HEK293 (cell line): ENCODE data around the gene ERI3.

Experiments
- CTCF ChIA-PET: fragments of 350-600 bp; formaldehyde crosslinking; extraction: SDS; loops from one replicate; lab custom pipeline; 2021; ENCODE audit warnings: antibody characterized with exemption; lab: Yijun Ruan, JAX
- POLR2A ChIA-PET: fragments of 300-600 bp; formaldehyde crosslinking; extraction: SDS; loops from one replicate; lab custom pipeline; 2020; ENCODE audit warnings: antibody characterized with exemption, inconsistent platforms; lab: Yijun Ruan, JAX
- H3K27ac ChIP-seq: fragments of 200-500 bp; sonication (Bioruptor generic); 2 replicates; pipeline ENCODE4 v1.5.1; 2014; ENCODE audit warnings: low read depth, low read length, control low read depth, inconsistent platforms; ENCODE audit errors: extremely low read depth
- H3K36me3 ChIP-seq, 2 experiments: fragments of 200-500 bp in 1 of 2; sonication (Bioruptor generic) in 1 of 2; 1 replicate in 1 of 2; 2 replicates in 1 of 2; pipeline ENCODE4 v1.5.1; 2014 to 2017; ENCODE audit warnings: inconsistent platforms in 2 of 2, low read length in 2 of 2; ENCODE audit not compliant: control insufficient read depth in 2 of 2, insufficient read depth in 1 of 2
- H3K4me1 ChIP-seq: fragments of 200-500 bp; sonication (Bioruptor generic); 2 replicates; pipeline ENCODE4 v1.5.1; 2014; ENCODE audit warnings: mild to moderate bottlenecking, low read length, inconsistent platforms; ENCODE audit not compliant: control insufficient read depth, insufficient read depth
- H3K4me3 ChIP-seq: 2 replicates; pipeline ENCODE4 v1.5.1; 2011; ENCODE audit warnings: low read depth, mild to moderate bottlenecking, control low read depth, low read length, moderate library complexity
- H3K9me3 ChIP-seq: fragments of 200-500 bp; sonication (Bioruptor generic); 2 replicates; pipeline ENCODE4 v1.5.1; 2014; ENCODE audit warnings: low read depth, low read length, inconsistent platforms; ENCODE audit not compliant: control insufficient read depth, insufficient read depth
- HOXC10 ChIP-seq: sonication (generic); formaldehyde crosslinking; IDR thresholded peaks from 2 replicates; pipeline ENCODE4 v1.8.1; 2023; ENCODE audit warnings: mild to moderate bottlenecking, missing genetic modification reagents
- KLF16 ChIP-seq: fragments of 450-650 bp; formaldehyde crosslinking; IDR thresholded peaks from 2 replicates; pipeline ENCODE4 v1.5.1; 2017; ENCODE audit warnings: missing biosample characterization, missing genetic modification characterization
- KLF9 ChIP-seq: fragments of 450-650 bp; formaldehyde crosslinking; IDR thresholded peaks from 2 replicates; pipeline ENCODE4 v1.5.1; 2016; ENCODE audit warnings: missing biosample characterization, missing genetic modification characterization, low read depth
- MYNN ChIP-seq: fragments of 450-650 bp; formaldehyde crosslinking; IDR thresholded peaks from 2 replicates; pipeline ENCODE4 v1.5.1; 2016; ENCODE audit warnings: missing biosample characterization, missing genetic modification characterization, borderline replicate concordance
- OSR2 ChIP-seq: fragments of 450-650 bp; formaldehyde crosslinking; IDR thresholded peaks from 2 replicates; pipeline ENCODE4 v1.5.1; 2016; ENCODE audit warnings: missing biosample characterization, missing genetic modification characterization
- PRDM1 ChIP-seq: fragments of 450-650 bp; formaldehyde crosslinking; IDR thresholded peaks from 2 replicates; pipeline ENCODE4; 2016; ENCODE audit warnings: missing biosample characterization, missing genetic modification characterization
- WT1 ChIP-seq: fragments of 450-650 bp; formaldehyde crosslinking; IDR thresholded peaks from 2 replicates; pipeline ENCODE4 v1.5.1; 2016; ENCODE audit warnings: missing biosample characterization, missing genetic modification characterization
- ZBTB17 ChIP-seq: fragments of 450-650 bp; formaldehyde crosslinking; IDR thresholded peaks from 2 replicates; pipeline ENCODE4 v1.5.1; 2016; ENCODE audit warnings: missing biosample characterization, missing genetic modification characterization
- ZFHX2 ChIP-seq: fragments of 450-650 bp; formaldehyde crosslinking; conservative IDR thresholded peaks from 2 replicates; pipeline ENCODE4 v1.5.1; 2016; ENCODE audit warnings: missing biosample characterization, missing genetic modification characterization
- ZFP37 ChIP-seq: fragments of 450-650 bp; formaldehyde crosslinking; IDR thresholded peaks from 2 replicates; pipeline ENCODE4 v1.5.1; 2016; ENCODE audit warnings: missing biosample characterization, missing genetic modification characterization
- ZNF155 ChIP-seq: fragments of 450-650 bp; formaldehyde crosslinking; IDR thresholded peaks from 2 replicates; pipeline ENCODE4 v1.5.1; 2016; ENCODE audit warnings: missing biosample characterization, missing genetic modification characterization
- ZNF16 ChIP-seq: fragments of 450-650 bp; formaldehyde crosslinking; IDR thresholded peaks from 2 replicates; pipeline ENCODE4 v1.5.1; 2016; ENCODE audit warnings: low read depth, missing biosample characterization, missing genetic modification characterization
- ZNF2 ChIP-seq: fragments of 450-650 bp; formaldehyde crosslinking; IDR thresholded peaks from 2 replicates; pipeline ENCODE4 v1.5.1; 2016; ENCODE audit warnings: missing biosample characterization, missing genetic modification characterization
- ZNF341 ChIP-seq: fragments of 450-650 bp; formaldehyde crosslinking; IDR thresholded peaks from 2 replicates; pipeline ENCODE4; 2016; ENCODE audit warnings: low read depth, missing biosample characterization, missing genetic modification characterization
- ZNF391 ChIP-seq: fragments of 450-650 bp; formaldehyde crosslinking; IDR thresholded peaks from 2 replicates; pipeline ENCODE4 v1.5.1; 2016; ENCODE audit warnings: low read depth, missing biosample characterization, missing genetic modification characterization, borderline replicate concordance
- ZNF433 ChIP-seq: fragments of 450-650 bp; formaldehyde crosslinking; IDR thresholded peaks from 2 replicates; pipeline ENCODE4 v1.5.1; 2016; ENCODE audit warnings: missing biosample characterization, missing genetic modification characterization, low read depth
- ZNF48 ChIP-seq: fragments of 450-650 bp; formaldehyde crosslinking; IDR thresholded peaks from 2 replicates; pipeline ENCODE4 v1.5.1; 2016; ENCODE audit warnings: missing biosample characterization, missing genetic modification characterization
- ZNF600 ChIP-seq: fragments of 450-650 bp; formaldehyde crosslinking; IDR thresholded peaks from 2 replicates; pipeline ENCODE4 v1.5.1; 2016; ENCODE audit warnings: missing biosample characterization, missing genetic modification characterization
- ZNF670 ChIP-seq: fragments of 450-650 bp; formaldehyde crosslinking; IDR thresholded peaks from 2 replicates; pipeline ENCODE4 v1.5.1; 2016; ENCODE audit warnings: missing biosample characterization, missing genetic modification characterization, low read depth
- ZNF792 ChIP-seq: fragments of 450-650 bp; formaldehyde crosslinking; IDR thresholded peaks from 2 replicates; pipeline ENCODE4 v1.5.1; 2016; ENCODE audit warnings: missing biosample characterization, missing genetic modification characterization
- TF ChIP-seq, protein P1 (sequence below): fragments of 450-650 bp; formaldehyde crosslinking; IDR thresholded peaks from 2 replicates; pipeline ENCODE4 v1.5.1; 2016; ENCODE audit warnings: missing biosample characterization, missing genetic modification characterization
- TF ChIP-seq, protein P2 (sequence below): fragments of 450-650 bp; formaldehyde crosslinking; IDR thresholded peaks from 2 replicates; pipeline ENCODE4 v1.5.1; 2017; ENCODE audit warnings: missing biosample characterization, mild to moderate bottlenecking, missing genetic modification characterization, moderate library complexity
- TF ChIP-seq, protein P3 (sequence below): fragments of 450-650 bp; formaldehyde crosslinking; IDR thresholded peaks from 2 replicates; pipeline ENCODE4 v1.5.1; 2016; ENCODE audit warnings: missing biosample characterization, missing genetic modification characterization
- TF ChIP-seq, protein P4 (sequence below): fragments of 450-650 bp; formaldehyde crosslinking; IDR thresholded peaks from 2 replicates; pipeline ENCODE4 v1.5.1; 2016; ENCODE audit warnings: missing biosample characterization, missing genetic modification characterization
- TF ChIP-seq, protein P5 (sequence below): fragments of 450-650 bp; formaldehyde crosslinking; IDR thresholded peaks from 2 replicates; pipeline ENCODE4 v1.5.1; 2016; ENCODE audit warnings: missing biosample characterization, missing genetic modification characterization

ERI3 gene

DNA sequence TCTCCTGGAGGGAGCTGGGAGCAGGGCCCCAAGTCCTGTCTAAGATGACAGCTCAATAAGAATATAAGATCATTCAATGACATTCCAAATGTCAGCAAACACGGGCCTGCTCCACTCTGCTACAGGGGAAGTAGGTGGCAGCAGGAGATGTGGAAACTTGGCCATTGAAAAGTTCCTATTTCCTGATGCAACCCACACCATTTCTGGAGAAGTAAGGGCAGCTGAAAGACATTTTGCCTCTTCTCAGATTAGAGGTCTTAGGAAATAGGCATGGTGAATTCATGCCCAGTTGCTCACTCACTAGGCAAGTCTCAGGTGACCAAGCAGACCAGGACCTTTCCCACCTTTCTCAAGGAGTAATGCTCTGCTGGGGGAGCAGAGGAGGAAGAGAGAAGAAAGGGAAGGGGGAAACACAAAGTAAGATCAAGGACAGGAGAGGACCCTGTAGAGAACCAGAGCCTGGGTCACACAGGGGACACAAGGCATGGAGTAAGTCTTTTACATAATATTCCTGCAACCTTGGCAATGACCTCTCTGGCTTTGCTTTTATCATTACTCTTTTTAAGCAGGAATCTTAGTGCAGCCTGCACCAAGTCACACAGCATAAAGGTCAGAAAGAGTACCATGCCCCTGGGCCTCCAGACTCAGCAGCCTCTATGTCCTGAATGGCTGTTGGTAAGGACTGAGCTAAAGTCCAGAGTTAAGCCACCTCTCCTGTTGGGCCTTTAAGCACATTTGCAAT lies 72.9 kb downstream of the ERI3 start (continued):
- TF ChIP-seq, protein P1, sequence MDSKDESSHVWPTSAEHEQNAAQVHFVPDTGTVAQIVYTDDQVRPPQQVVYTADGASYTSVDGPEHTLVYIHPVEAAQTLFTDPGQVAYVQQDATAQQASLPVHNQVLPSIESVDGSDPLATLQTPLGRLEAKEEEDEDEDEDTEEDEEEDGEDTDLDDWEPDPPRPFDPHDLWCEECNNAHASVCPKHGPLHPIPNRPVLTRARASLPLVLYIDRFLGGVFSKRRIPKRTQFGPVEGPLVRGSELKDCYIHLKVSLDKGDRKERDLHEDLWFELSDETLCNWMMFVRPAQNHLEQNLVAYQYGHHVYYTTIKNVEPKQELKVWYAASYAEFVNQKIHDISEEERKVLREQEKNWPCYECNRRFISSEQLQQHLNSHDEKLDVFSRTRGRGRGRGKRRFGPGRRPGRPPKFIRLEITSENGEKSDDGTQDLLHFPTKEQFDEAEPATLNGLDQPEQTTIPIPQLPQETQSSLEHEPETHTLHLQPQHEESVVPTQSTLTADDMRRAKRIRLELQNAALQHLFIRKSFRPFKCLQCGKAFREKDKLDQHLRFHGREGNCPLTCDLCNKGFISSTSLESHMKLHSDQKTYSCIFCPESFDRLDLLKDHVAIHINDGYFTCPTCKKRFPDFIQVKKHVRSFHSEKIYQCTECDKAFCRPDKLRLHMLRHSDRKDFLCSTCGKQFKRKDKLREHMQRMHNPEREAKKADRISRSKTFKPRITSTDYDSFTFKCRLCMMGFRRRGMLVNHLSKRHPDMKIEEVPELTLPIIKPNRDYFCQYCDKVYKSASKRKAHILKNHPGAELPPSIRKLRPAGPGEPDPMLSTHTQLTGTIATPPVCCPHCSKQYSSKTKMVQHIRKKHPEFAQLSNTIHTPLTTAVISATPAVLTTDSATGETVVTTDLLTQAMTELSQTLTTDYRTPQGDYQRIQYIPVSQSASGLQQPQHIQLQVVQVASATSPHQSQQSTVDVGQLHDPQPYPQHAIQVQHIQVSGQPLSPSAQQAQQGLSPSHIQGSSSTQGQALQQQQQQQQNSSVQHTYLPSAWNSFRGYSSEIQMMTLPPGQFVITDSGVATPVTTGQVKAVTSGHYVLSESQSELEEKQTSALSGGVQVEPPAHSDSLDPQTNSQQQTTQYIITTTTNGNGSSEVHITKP (tag by site-specific recombination): no peak
- TF ChIP-seq ZNF600 (tag by site-specific recombination) (no peak), ZFHX2 (tag by site-specific recombination) (no peak), KLF16 (tag by site-specific recombination) (no peak), ZNF48 (tag by site-specific recombination) (no peak), ZFP37 (tag by site-specific recombination) (no peak)

DNA sequence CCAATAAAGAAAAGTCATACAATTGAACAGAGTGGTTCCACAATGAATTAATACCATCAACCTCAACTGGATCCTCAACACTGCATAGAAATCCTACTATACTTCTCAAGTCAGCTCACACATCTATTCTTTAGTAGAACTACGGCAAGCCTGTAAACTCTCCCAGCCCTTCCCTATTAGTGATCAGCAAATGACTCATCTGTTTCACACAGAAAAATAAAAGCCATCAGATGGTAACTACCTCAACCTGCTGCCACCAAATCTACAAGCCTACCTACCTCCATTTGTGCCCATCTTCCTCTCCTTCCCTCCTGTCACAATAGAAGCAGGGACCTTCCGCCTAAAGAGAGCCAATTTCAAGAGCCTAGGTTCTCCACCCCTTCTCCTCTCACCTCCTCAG lies 78.2 kb downstream of the ERI3 start:
- TF ChIP-seq MYNN (tag by site-specific recombination) (peak; percentile 86), OSR2 (tag by site-specific recombination) (no peak), HOXC10 (CRISPR knock-in tag) (no peak), ZBTB17 (tag by site-specific recombination) (no peak), ZNF433 (no peak), ZNF792 (tag by site-specific recombination) (no peak), PRDM1 (tag by site-specific recombination) (peak; percentile 25; the same call in 1 of the 2 replicates), ZNF391 (tag by site-specific recombination) (no peak), ZNF670 (tag by site-specific recombination) (no peak), WT1 (tag by site-specific recombination) (no peak), ZNF155 (tag by site-specific recombination) (no peak), ZNF341 (tag by site-specific recombination) (0 out of 2 replicates have a peak, but pooled peaks have one; percentile 15), KLF9 (no peak), ZNF2 (no peak), ZNF16 (tag by site-specific recombination) (no peak)
- TF ChIP-seq, protein P2, sequence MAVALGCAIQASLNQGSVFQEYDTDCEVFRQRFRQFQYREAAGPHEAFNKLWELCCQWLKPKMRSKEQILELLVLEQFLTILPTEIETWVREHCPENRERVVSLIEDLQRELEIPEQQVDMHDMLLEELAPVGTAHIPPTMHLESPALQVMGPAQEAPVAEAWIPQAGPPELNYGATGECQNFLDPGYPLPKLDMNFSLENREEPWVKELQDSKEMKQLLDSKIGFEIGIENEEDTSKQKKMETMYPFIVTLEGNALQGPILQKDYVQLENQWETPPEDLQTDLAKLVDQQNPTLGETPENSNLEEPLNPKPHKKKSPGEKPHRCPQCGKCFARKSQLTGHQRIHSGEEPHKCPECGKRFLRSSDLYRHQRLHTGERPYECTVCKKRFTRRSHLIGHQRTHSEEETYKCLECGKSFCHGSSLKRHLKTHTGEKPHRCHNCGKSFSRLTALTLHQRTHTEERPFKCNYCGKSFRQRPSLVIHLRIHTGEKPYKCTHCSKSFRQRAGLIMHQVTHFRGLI (tag by site-specific recombination): no peak
- TF ChIP-seq, protein P3, sequence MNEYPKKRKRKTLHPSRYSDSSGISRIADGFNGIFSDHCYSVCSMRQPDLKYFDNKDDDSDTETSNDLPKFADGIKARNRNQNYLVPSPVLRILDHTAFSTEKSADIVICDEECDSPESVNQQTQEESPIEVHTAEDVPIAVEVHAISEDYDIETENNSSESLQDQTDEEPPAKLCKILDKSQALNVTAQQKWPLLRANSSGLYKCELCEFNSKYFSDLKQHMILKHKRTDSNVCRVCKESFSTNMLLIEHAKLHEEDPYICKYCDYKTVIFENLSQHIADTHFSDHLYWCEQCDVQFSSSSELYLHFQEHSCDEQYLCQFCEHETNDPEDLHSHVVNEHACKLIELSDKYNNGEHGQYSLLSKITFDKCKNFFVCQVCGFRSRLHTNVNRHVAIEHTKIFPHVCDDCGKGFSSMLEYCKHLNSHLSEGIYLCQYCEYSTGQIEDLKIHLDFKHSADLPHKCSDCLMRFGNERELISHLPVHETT (tag by site-specific recombination): no peak
- TF ChIP-seq, protein P4, sequence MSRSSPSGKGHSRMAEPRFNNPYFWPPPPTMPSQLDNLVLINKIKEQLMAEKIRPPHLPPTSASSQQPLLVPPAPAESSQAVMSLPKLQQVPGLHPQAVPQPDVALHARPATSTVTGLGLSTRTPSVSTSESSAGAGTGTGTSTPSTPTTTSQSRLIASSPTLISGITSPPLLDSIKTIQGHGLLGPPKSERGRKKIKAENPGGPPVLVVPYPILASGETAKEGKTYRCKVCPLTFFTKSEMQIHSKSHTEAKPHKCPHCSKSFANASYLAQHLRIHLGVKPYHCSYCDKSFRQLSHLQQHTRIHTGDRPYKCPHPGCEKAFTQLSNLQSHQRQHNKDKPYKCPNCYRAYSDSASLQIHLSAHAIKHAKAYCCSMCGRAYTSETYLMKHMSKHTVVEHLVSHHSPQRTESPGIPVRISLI (tag by site-specific recombination): no peak
- TF ChIP-seq, protein P5, sequence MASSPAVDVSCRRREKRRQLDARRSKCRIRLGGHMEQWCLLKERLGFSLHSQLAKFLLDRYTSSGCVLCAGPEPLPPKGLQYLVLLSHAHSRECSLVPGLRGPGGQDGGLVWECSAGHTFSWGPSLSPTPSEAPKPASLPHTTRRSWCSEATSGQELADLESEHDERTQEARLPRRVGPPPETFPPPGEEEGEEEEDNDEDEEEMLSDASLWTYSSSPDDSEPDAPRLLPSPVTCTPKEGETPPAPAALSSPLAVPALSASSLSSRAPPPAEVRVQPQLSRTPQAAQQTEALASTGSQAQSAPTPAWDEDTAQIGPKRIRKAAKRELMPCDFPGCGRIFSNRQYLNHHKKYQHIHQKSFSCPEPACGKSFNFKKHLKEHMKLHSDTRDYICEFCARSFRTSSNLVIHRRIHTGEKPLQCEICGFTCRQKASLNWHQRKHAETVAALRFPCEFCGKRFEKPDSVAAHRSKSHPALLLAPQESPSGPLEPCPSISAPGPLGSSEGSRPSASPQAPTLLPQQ (tag by site-specific recombination): no peak
- Histone ChIP-seq H3K4me1 (peaks cover 13% of the 10 kb centered on the region), H3K9me3 (no peaks in the 10 kb centered on the region), H3K4me3 (no peak overlapping the region), H3K27ac (no peak overlapping the region), H3K36me3 (peaks cover 0 to 18% of the 10 kb centered on the region in 2 experiments; a peak in 2 of 3 replicates)
- POLR2A ChIA-PET: no interaction called here
- CTCF ChIA-PET: no interaction called here
